ENCODE data around the gene PRKG1. TPM values are rescaled to one million over a fixed set of nuclear protein-coding genes. Genes with fewer than 3 reads are reported as not detected.

Gene PRKG1
- total and polyA plus RNA-seq, 2 donors (not counting 1 experiment from before 2014, with no cell fraction given): 45.8 to 71.8 TPM

- Histone ChIP-seq H3K27me3 (ENCODE audit: control insufficient read depth, insufficient read depth, low read length) (no peaks in the 10 kb centered on the region), H3K36me3 (ENCODE audit: control insufficient read depth, insufficient read depth, low read length) (no peaks in the 10 kb centered on the region)
- DNase-seq (ENCODE audit: low read depth in 2 of 2): no peak
Observed at GRCh38 chr10:51119441-51119840, 45.2 kb downstream of the PRKG1 start.

GRCh38 chr10:51121861-51122260, 47.6 kb downstream of the PRKG1 start:
- Histone ChIP-seq H3K4me1 (ENCODE audit: control insufficient read depth, extremely low read depth, insufficient read depth, low read length) (peaks cover 8% of the 10 kb centered on the region), H3K27me3 (ENCODE audit: control insufficient read depth, insufficient read depth, low read length) (no peaks in the 10 kb centered on the region), H3K9ac (ENCODE audit: insufficient read depth, low read length) (no peak overlapping the region), H2AFZ (ENCODE audit: low read length) (no peak overlapping the region), H3K4me3 (replicated peaks in 1 of 4; ENCODE audit: control extremely low read depth in 1 of 4, insufficient read depth in 1 of 4, low read depth in 3 of 4, low read length in 4 of 4) (no peak overlapping the region), H3K79me2 (ENCODE audit: control insufficient read depth, insufficient read depth, low read length) (peaks cover 1% of the 10 kb centered on the region), H3K9me3 (ENCODE audit: control insufficient read depth, insufficient read depth, low read depth, low read length) (no peaks in the 10 kb centered on the region), H3K36me3 (ENCODE audit: control insufficient read depth, insufficient read depth, low read length) (no peaks in the 10 kb centered on the region), H4K20me1 (ENCODE audit: control insufficient read depth, extremely low read depth, insufficient read depth, low read length) (no peaks in the 10 kb centered on the region), H3K4me2 (ENCODE audit: extremely low read depth, insufficient read depth, low read length) (no peak overlapping the region), H3K27ac (ENCODE audit: insufficient read depth, low read length) (no peak overlapping the region)
- TF ChIP-seq CTCF (conservative IDR thresholded peaks at IDR 0.05 in 1 of 2, IDR thresholded peaks at IDR 0.05 in 1 of 2; ENCODE audit: low read depth in 1 of 2, low read length in 2 of 2) (no peak), EZH2 (IDR thresholded peaks at IDR 0.05; ENCODE audit: low read length, missing control alignments) (no peak)
- no peak for DNase-seq (ENCODE audit: low read depth in 2 of 2)

More at GRCh38 chr10:51119441-51119840, 45.2 kb downstream of the PRKG1 start:
- Histone ChIP-seq H3K4me2 (ENCODE audit: extremely low read depth, insufficient read depth, low read length) (no peak overlapping the region), H2AFZ (ENCODE audit: low read length) (no peak overlapping the region), H3K4me3 (replicated peaks in 1 of 4; ENCODE audit: control extremely low read depth in 1 of 4, insufficient read depth in 1 of 4, low read depth in 3 of 4, low read length in 4 of 4) (no peak overlapping the region), H3K9ac (ENCODE audit: insufficient read depth, low read length) (no peak overlapping the region), H3K79me2 (ENCODE audit: control insufficient read depth, insufficient read depth, low read length) (peaks cover 5% of the 10 kb centered on the region), H3K27ac (ENCODE audit: insufficient read depth, low read length) (no peak overlapping the region), H4K20me1 (ENCODE audit: control insufficient read depth, extremely low read depth, insufficient read depth, low read length) (no peaks in the 10 kb centered on the region), H3K9me3 (ENCODE audit: control insufficient read depth, insufficient read depth, low read depth, low read length) (no peaks in the 10 kb centered on the region), H3K4me1 (ENCODE audit: control insufficient read depth, extremely low read depth, insufficient read depth, low read length) (peaks cover 10% of the 10 kb centered on the region)
- TF ChIP-seq CTCF (conservative IDR thresholded peaks at IDR 0.05 in 1 of 2, IDR thresholded peaks at IDR 0.05 in 1 of 2; ENCODE audit: low read depth in 1 of 2, low read length in 2 of 2) (no peak), EZH2 (IDR thresholded peaks at IDR 0.05; ENCODE audit: low read length, missing control alignments) (no peak)

GRCh38 chr10:51124852-51125251, 50.6 kb downstream of the PRKG1 start:
- Histone ChIP-seq H3K4me1 (ENCODE audit: control insufficient read depth, extremely low read depth, insufficient read depth, low read length) (no peaks in the 10 kb centered on the region), H3K36me3 (ENCODE audit: control insufficient read depth, insufficient read depth, low read length) (no peaks in the 10 kb centered on the region), H3K27ac (ENCODE audit: insufficient read depth, low read length) (no peak overlapping the region), H3K9me3 (ENCODE audit: control insufficient read depth, insufficient read depth, low read depth, low read length) (no peaks in the 10 kb centered on the region), H3K27me3 (ENCODE audit: control insufficient read depth, insufficient read depth, low read length) (no peaks in the 10 kb centered on the region), H2AFZ (ENCODE audit: low read length) (no peak overlapping the region), H3K4me2 (ENCODE audit: extremely low read depth, insufficient read depth, low read length) (no peak overlapping the region), H4K20me1 (ENCODE audit: control insufficient read depth, extremely low read depth, insufficient read depth, low read length) (no peaks in the 10 kb centered on the region), H3K9ac (ENCODE audit: insufficient read depth, low read length) (no peak overlapping the region), H3K4me3 (replicated peaks in 1 of 4; ENCODE audit: control extremely low read depth in 1 of 4, insufficient read depth in 1 of 4, low read depth in 3 of 4, low read length in 4 of 4) (no peak overlapping the region), H3K79me2 (ENCODE audit: control insufficient read depth, insufficient read depth, low read length) (no peaks in the 10 kb centered on the region)
- no peak for DNase-seq (ENCODE audit: low read depth in 2 of 2)
- no peak for TF ChIP-seq CTCF (conservative IDR thresholded peaks at IDR 0.05 in 1 of 2, IDR thresholded peaks at IDR 0.05 in 1 of 2; ENCODE audit: low read depth in 1 of 2, low read length in 2 of 2)
